KMS-11 (cell line): Measurements from ENCODE around the gene MLLT10.

Experiments
- H2AFZ ChIP-seq: fragments of 200-600 bp; sonication (generic); 2 replicates; pipeline ENCODE4 v1.6.1; 2016; ENCODE audit warnings: antibody characterized with exemption, mixed run types, low read depth
- H3K27ac ChIP-seq: fragments of 200-600 bp; sonication (generic); 2 replicates; pipeline ENCODE4 v1.6.1; 2016; ENCODE audit warnings: mild to moderate bottlenecking, mixed run types
- H3K27me3 ChIP-seq: fragments of 200-600 bp; sonication (generic); 2 replicates; pipeline ENCODE4 v1.6.1; 2017; ENCODE audit warnings: mild to moderate bottlenecking, low read depth, mixed run types, moderate library complexity; ENCODE audit not compliant: insufficient read depth
- H3K36me3 ChIP-seq: fragments of 200-600 bp; sonication (generic); 2 replicates; pipeline ENCODE4 v1.6.1; 2017; ENCODE audit warnings: mild to moderate bottlenecking, mixed run types; ENCODE audit not compliant: insufficient read depth
- H3K4me1 ChIP-seq: fragments of 200-600 bp; sonication (generic); 2 replicates; pipeline ENCODE4 v1.6.1; 2016; ENCODE audit warnings: mild to moderate bottlenecking, low read depth, mixed run types; ENCODE audit not compliant: poor library complexity, severe bottlenecking
- H3K4me2 ChIP-seq: fragments of 200-600 bp; sonication (generic); 2 replicates; pipeline ENCODE4 v1.7.0; 2016; ENCODE audit warnings: mild to moderate bottlenecking, mixed run types
- H3K4me3 ChIP-seq: fragments of 200-600 bp; sonication (generic); IDR thresholded peaks from 2 replicates; pipeline ENCODE4 v1.6.1; 2017; ENCODE audit warnings: low read depth, low read length, mixed read lengths; ENCODE audit not compliant: insufficient read depth
- H3K79me2 ChIP-seq: fragments of 200-600 bp; sonication (generic); 2 replicates; pipeline ENCODE4 v1.6.1; 2016; ENCODE audit warnings: low read depth, mixed run types; ENCODE audit not compliant: insufficient read depth
- H3K9ac ChIP-seq: fragments of 200-600 bp; sonication (generic); 2 replicates; pipeline ENCODE4 v1.6.1; 2016; ENCODE audit warnings: mild to moderate bottlenecking, mixed run types
- H4K20me1 ChIP-seq: fragments of 200-600 bp; sonication (generic); 2 replicates; pipeline ENCODE4 v1.6.1; 2016; ENCODE audit warnings: mild to moderate bottlenecking, mixed run types; ENCODE audit not compliant: insufficient read depth
- CTCF ChIP-seq: fragments of 200-600 bp; sonication (generic); conservative IDR thresholded peaks from 2 replicates; pipeline ENCODE4 v1.6.1; 2017; ENCODE audit warnings: low read depth, mild to moderate bottlenecking, antibody characterized with exemption, low read length, moderate library complexity, mixed read lengths

MLLT10 gene

GRCh38 chr10:21519941-21520436 is 14.0 kb upstream of the MLLT10 start:
- Histone ChIP-seq H3K4me3 (no peak overlapping the region), H3K36me3 (no peaks in the 10 kb centered on the region), H3K4me1 (peaks cover 47% of the 10 kb centered on the region), H3K79me2 (no peaks in the 10 kb centered on the region), H3K9ac (peak overlapping the region; percentile 0; the same call in 1 of the 2 replicates), H2AFZ (peak overlapping the region; percentile 9; the same call in 1 of the 2 replicates), H3K27ac (no peak overlapping the region), H3K27me3 (peaks cover 50% of the 10 kb centered on the region), H3K4me2 (peak overlapping the region; percentile 94), H4K20me1 (no peaks in the 10 kb centered on the region)
- TF ChIP-seq CTCF: no peak

- TF ChIP-seq CTCF: no peak
- H3K36me3 ChIP-seq: no peaks in the 10 kb centered on the region
- H3K27me3 ChIP-seq: peaks cover 48% of the 10 kb centered on the region
- no peaks in the 10 kb centered on the region for H4K20me1 ChIP-seq
- H3K4me2 ChIP-seq: no peak overlapping the region; the same call in 1 of the 2 replicates
- no peak overlapping the region for H3K27ac ChIP-seq
- H3K79me2 ChIP-seq: no peaks in the 10 kb centered on the region
- no peak overlapping the region for H3K9ac ChIP-seq
- H2AFZ ChIP-seq: no peak overlapping the region
- peaks cover 51% of the 10 kb centered on the region for H3K4me1 ChIP-seq
- H3K4me3 ChIP-seq: no peak overlapping the region
Observed at GRCh38 chr10:21520509-21520908, 13.5 kb upstream of the MLLT10 start.

GRCh38 chr10:21520949-21521348 is 13.1 kb upstream of the MLLT10 start:
- H3K27me3 ChIP-seq: peaks cover 44% of the 10 kb centered on the region
- H3K4me2 ChIP-seq: no peak overlapping the region
- H2AFZ ChIP-seq: no peak overlapping the region
- no peak for TF ChIP-seq CTCF
- no peaks in the 10 kb centered on the region for H3K79me2 ChIP-seq
- H3K36me3 ChIP-seq: no peaks in the 10 kb centered on the region
- no peak overlapping the region for H3K9ac ChIP-seq
- H4K20me1 ChIP-seq: no peaks in the 10 kb centered on the region
- H3K4me3 ChIP-seq: no peak overlapping the region
- H3K4me1 ChIP-seq: peaks cover 47% of the 10 kb centered on the region
- H3K27ac ChIP-seq: no peak overlapping the region

GRCh38 chr10:21521751-21522533 is 12.1 kb upstream of the MLLT10 start:
- no peak overlapping the region for H3K9ac ChIP-seq
- H3K27me3 ChIP-seq: peaks cover 40% of the 10 kb centered on the region
- no peaks in the 10 kb centered on the region for H3K79me2 ChIP-seq
- no peak overlapping the region for H3K4me2 ChIP-seq
- H3K4me1 ChIP-seq: peaks cover 47% of the 10 kb centered on the region
- TF ChIP-seq CTCF: no peak
- H2AFZ ChIP-seq: no peak overlapping the region
- no peaks in the 10 kb centered on the region for H4K20me1 ChIP-seq
- no peaks in the 10 kb centered on the region for H3K36me3 ChIP-seq
- no peak overlapping the region for H3K4me3 ChIP-seq
- H3K27ac ChIP-seq: no peak overlapping the region
